HG03520 (cell line): ENCODE data around the gene MPND.

Experiments
- ATAC-seq: cut with Tn5 transposase; IDR thresholded peaks from one replicate; pipeline ENCODE4 v1.9.1; 2021; ENCODE audit warnings: mild to moderate bottlenecking, moderate library complexity; ENCODE audit not compliant: unreplicated experiment

Gene MPND

GRCh38 chr19:4363571-4364304 is 20.4 kb downstream of the MPND start:
- no peak for ATAC-seq

GRCh38 chr19:4365341-4365740 is 22.0 kb downstream of the MPND start:
- no peak for ATAC-seq

- ATAC-seq = no peak
Measured at GRCh38 chr19:4365791-4366665, 22.7 kb downstream of the MPND start.

- no peak for ATAC-seq
Measured at GRCh38 chr19:4366666-4367335, 23.4 kb downstream of the MPND start.

- no peak for ATAC-seq
Measured at GRCh38 chr19:4367336-4367723, 24.0 kb downstream of the MPND start.

GRCh38 chr19:4367781-4368127 is 24.4 kb downstream of the MPND start:
- no peak for ATAC-seq

GRCh38 chr19:4368128-4368820 is 24.9 kb downstream of the MPND start:
- no peak for ATAC-seq

- peak; percentile 49 for ATAC-seq
Measured at GRCh38 chr19:4369109-4369887, 25.9 kb downstream of the MPND start.

- peak; percentile 36 for ATAC-seq
Measured at GRCh38 chr19:4369888-4370260, 26.5 kb downstream of the MPND start.

- ATAC-seq = no peak
Measured at GRCh38 chr19:4370418-4371041, 27.2 kb downstream of the MPND start.

- no peak for ATAC-seq
Measured at GRCh38 chr19:4371247-4372164, 28.1 kb downstream of the MPND start.

GRCh38 chr19:4372165-4373012 is 29.0 kb downstream of the MPND start:
- no peak for ATAC-seq

GRCh38 chr19:4373013-4373367 is 29.6 kb downstream of the MPND start:
- ATAC-seq = no peak

- no peak for ATAC-seq
Measured at GRCh38 chr19:4373601-4374497, 30.5 kb downstream of the MPND start.

GRCh38 chr19:4374498-4375163 is 31.3 kb downstream of the MPND start:
- ATAC-seq = no peak

- no peak for ATAC-seq
Measured at GRCh38 chr19:4375164-4376027, 32.0 kb downstream of the MPND start.
